ENCODE measurements around the gene LACTBL1.

DNA sequence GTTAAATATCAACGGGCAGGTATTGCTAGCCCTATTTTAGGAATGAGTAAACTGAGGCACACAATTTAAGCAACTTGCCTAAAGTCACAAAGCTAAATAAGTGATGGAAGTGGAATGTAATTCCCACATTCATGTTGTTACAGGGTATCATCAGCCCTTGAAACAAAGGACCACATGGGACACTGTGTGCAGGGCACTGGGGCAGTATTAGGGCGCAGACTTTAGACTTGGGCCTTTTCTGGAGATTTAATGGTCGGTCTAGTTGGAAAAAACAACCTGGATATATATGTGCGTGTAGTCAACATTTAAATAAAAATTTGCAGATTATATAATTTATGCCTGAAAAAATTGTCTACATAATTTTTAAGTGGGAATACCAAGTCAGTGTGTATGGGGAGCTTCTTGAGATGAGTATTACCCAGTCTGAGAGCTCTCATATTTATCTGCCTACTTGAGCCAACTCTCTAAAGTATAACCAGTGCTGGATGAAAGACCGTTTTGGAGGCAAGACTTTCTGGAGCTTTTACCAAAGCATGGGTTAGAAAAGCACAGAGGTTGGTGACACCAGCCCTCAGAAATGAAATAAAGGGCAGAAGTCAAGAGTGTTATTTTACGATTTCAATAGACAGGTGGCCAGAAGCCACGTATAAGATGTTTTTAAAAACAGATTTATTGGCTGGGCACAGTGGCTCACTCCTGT is 48.2 kb upstream of the LACTBL1 start:
- TF ChIP-seq, protein P1, sequence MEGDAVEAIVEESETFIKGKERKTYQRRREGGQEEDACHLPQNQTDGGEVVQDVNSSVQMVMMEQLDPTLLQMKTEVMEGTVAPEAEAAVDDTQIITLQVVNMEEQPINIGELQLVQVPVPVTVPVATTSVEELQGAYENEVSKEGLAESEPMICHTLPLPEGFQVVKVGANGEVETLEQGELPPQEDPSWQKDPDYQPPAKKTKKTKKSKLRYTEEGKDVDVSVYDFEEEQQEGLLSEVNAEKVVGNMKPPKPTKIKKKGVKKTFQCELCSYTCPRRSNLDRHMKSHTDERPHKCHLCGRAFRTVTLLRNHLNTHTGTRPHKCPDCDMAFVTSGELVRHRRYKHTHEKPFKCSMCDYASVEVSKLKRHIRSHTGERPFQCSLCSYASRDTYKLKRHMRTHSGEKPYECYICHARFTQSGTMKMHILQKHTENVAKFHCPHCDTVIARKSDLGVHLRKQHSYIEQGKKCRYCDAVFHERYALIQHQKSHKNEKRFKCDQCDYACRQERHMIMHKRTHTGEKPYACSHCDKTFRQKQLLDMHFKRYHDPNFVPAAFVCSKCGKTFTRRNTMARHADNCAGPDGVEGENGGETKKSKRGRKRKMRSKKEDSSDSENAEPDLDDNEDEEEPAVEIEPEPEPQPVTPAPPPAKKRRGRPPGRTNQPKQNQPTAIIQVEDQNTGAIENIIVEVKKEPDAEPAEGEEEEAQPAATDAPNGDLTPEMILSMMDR (IDR thresholded peaks at IDR 0.05): no peak
- TF ChIP-seq POLR2A (IDR thresholded peaks at IDR 0.05): no peak

Data from testis (tissue), 2 donors.